ENCODE data around the gene FAM98B. TPM values are rescaled to one million over a fixed set of nuclear protein-coding genes. Genes with fewer than 3 reads are reported as not detected.

FAM98B gene
- total and polyA plus RNA-seq, 2 donors (not counting 1 experiment from before 2014, with no cell fraction given) = 1.4 to 21.5 TPM

DNA sequence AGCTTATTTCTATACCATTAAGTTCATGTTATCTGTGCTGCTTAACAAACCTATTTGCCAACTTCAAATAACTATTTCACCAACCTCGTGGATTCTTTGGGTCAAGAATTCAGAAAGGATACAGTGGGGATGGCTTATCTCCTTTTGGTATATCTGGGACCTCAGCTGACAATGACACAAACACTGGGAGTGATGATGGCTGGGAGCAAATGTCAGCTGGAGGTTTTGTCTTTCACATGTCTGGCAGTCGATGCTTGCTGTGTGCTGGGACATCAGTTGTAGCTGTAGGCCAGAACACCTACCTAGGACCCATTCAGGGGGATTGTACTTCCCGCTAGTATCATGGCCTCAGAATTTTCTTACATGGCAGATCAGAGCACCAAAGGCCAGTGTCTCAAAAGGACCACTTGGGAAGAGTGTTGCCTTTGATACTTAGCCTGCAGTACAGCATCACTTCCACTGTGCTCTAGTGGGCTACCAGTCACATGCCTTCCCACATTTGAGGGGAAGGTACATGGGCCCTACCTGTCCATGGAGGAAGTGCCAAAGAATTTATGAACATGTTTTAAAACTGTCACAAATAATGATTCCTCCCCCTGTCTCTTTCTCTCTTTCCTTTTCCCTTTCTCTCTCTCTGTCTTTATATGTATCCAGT lies 23.7 kb upstream of the FAM98B start:
- POLR2A ChIA-PET = no interaction called here
- intact Hi-C loops (cut with micrococcal nuclease) = no loop called here
- 100% methylated on average over 2 of the region's 3 CpGs for WGBS (ENCODE audit: insufficient coverage)

DNA sequence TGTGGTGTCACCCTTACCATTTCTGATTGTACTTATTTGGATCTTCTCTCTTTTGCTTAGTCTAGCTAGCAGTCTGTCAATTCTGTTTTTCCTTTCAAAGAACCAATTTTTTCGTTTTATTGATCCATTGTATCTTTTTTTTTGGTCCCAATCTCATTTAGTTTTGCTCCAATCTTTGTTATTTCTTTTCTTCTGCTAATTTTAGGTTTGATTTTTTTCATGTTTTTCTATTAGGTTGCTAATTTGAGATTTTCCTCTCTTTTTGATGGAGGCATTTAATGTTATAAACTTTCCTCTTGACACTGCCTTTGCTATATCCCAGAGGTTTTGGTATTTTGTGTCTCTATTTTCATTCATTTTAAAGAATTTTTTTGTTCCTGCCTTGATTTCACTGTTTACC lies 16.9 kb upstream of the FAM98B start:
- H3K9me3 ChIP-seq (ENCODE audit: control extremely low read depth in 1 of 3, control insufficient read depth in 2 of 3, insufficient read depth in 1 of 3, low read length in 2 of 3) = peaks cover 0 to 2% (median 0%) of the 10 kb centered on the region in 3 donors
- no peaks in the 10 kb centered on the region for H3K9me3 Mint-ChIP-seq (ENCODE audit: insufficient read depth)
- POLR2A ChIA-PET = no interaction called here

More for the DNA sequence above, 23.7 kb upstream of the FAM98B start:
- Histone ChIP-seq H2AFZ (ENCODE audit: insufficient read depth, low read depth, low read length, poor library complexity, severe bottlenecking) (no peak overlapping the region), H3K9ac (ENCODE audit: low read length) (no peak overlapping the region), H3K36me3 (replicated peaks in 1 of 2; ENCODE audit: control extremely low read depth in 1 of 2, control insufficient read depth in 1 of 2, extremely low read depth in 1 of 2, insufficient read depth in 2 of 2, low read length in 1 of 2) (no peaks in the 10 kb centered on the region), H3K4me2 (replicated peaks; ENCODE audit: low read depth, low read length, poor library complexity, severe bottlenecking) (no peak overlapping the region), H4K20me1 (ENCODE audit: control insufficient read depth, insufficient read depth, low read length, poor library complexity, severe bottlenecking) (no peaks in the 10 kb centered on the region), H3K27me3 (replicated peaks in 1 of 4; ENCODE audit: control extremely low read depth in 1 of 4, control insufficient read depth in 3 of 4, insufficient read depth in 4 of 4, low read length in 3 of 4) (no peaks in the 10 kb centered on the region), H3K4me3 (ENCODE audit: control extremely low read depth in 1 of 5, extremely low read depth in 1 of 5, insufficient read depth in 1 of 5, low read depth in 2 of 5, low read length in 4 of 5) (no peak overlapping the region), H3K4me1 (ENCODE audit: control insufficient read depth in 2 of 2, insufficient read depth in 2 of 2, low read length in 2 of 2) (no peaks in the 10 kb centered on the region), H3K79me2 (ENCODE audit: control insufficient read depth, insufficient read depth, low read length) (no peaks in the 10 kb centered on the region), H3K9me3 (ENCODE audit: control extremely low read depth in 1 of 3, control insufficient read depth in 2 of 3, insufficient read depth in 1 of 3, low read length in 2 of 3) (no peaks in the 10 kb centered on the region), H3K27ac (ENCODE audit: low read length in 2 of 2) (no peak overlapping the region)
- TF ChIP-seq, protein P1, sequence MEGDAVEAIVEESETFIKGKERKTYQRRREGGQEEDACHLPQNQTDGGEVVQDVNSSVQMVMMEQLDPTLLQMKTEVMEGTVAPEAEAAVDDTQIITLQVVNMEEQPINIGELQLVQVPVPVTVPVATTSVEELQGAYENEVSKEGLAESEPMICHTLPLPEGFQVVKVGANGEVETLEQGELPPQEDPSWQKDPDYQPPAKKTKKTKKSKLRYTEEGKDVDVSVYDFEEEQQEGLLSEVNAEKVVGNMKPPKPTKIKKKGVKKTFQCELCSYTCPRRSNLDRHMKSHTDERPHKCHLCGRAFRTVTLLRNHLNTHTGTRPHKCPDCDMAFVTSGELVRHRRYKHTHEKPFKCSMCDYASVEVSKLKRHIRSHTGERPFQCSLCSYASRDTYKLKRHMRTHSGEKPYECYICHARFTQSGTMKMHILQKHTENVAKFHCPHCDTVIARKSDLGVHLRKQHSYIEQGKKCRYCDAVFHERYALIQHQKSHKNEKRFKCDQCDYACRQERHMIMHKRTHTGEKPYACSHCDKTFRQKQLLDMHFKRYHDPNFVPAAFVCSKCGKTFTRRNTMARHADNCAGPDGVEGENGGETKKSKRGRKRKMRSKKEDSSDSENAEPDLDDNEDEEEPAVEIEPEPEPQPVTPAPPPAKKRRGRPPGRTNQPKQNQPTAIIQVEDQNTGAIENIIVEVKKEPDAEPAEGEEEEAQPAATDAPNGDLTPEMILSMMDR (IDR thresholded peaks at IDR 0.05) = no peak
- no peak for TF ChIP-seq EZH2 (IDR thresholded peaks at IDR 0.05; ENCODE audit: borderline replicate concordance, insufficient read depth, low read depth, low read length, poor library complexity, severe bottlenecking)
- Mint-ChIP-seq H3K27me3 (peaks cover 42% of the 10 kb centered on the region), H3K4me1 (no peaks in the 10 kb centered on the region), H3K27ac (no peak overlapping the region), H3K4me3 (no peak overlapping the region), H3K9me3 (ENCODE audit: insufficient read depth) (no peaks in the 10 kb centered on the region)
- CTCF ChIA-PET = interaction anchor here (1.8 kb wide), 1 partner anchor 10 kb away, joined by 5 read pairs; no protein-coding TSS in a partner anchor
- ATAC-seq (ENCODE audit: low read depth) (no peak), DNase-seq (no peak)

More for the DNA sequence above, 16.9 kb upstream of the FAM98B start:
- H3K4me3 Mint-ChIP-seq = no peak overlapping the region
- peaks cover 50% of the 10 kb centered on the region for H3K27me3 Mint-ChIP-seq
- peaks cover 2% of the 10 kb centered on the region for H3K4me1 Mint-ChIP-seq
- no peak overlapping the region for H3K27ac Mint-ChIP-seq
- CTCF ChIA-PET = interaction anchor here (1.3 kb wide), 1 partner anchor 48 kb away, joined by 3 read pairs; no protein-coding TSS in a partner anchor
- H2AFZ ChIP-seq (ENCODE audit: insufficient read depth, low read depth, low read length, poor library complexity, severe bottlenecking) = no peak overlapping the region
- no peak overlapping the region for H3K27ac ChIP-seq (ENCODE audit: low read length in 2 of 2)
- H3K27me3 ChIP-seq (replicated peaks in 1 of 4; ENCODE audit: control extremely low read depth in 1 of 4, control insufficient read depth in 3 of 4, insufficient read depth in 4 of 4, low read length in 3 of 4) = peaks cover 0 to 2% (median 0%) of the 10 kb centered on the region in 4 experiments
- DNase-seq (no peak), ATAC-seq (ENCODE audit: low read depth) (no peak)
- H3K79me2 ChIP-seq (ENCODE audit: control insufficient read depth, insufficient read depth, low read length) = no peaks in the 10 kb centered on the region
- WGBS (ENCODE audit: insufficient coverage) = no CpG with 5 or more reads among the region's 1 CpG
- no peaks in the 10 kb centered on the region for H3K36me3 ChIP-seq (replicated peaks in 1 of 2; ENCODE audit: control extremely low read depth in 1 of 2, control insufficient read depth in 1 of 2, extremely low read depth in 1 of 2, insufficient read depth in 2 of 2, low read length in 1 of 2)
- H4K20me1 ChIP-seq (ENCODE audit: control insufficient read depth, insufficient read depth, low read length, poor library complexity, severe bottlenecking) = no peaks in the 10 kb centered on the region
- peaks cover 0 to 5% of the 10 kb centered on the region in 2 donors for H3K4me1 ChIP-seq (ENCODE audit: control insufficient read depth in 2 of 2, insufficient read depth in 2 of 2, low read length in 2 of 2)
- intact Hi-C loops (cut with micrococcal nuclease) = no loop called here
- H3K4me2 ChIP-seq (replicated peaks; ENCODE audit: low read depth, low read length, poor library complexity, severe bottlenecking) = no peak overlapping the region
- no peak overlapping the region for H3K4me3 ChIP-seq (ENCODE audit: control extremely low read depth in 1 of 5, extremely low read depth in 1 of 5, insufficient read depth in 1 of 5, low read depth in 2 of 5, low read length in 4 of 5)
- TF ChIP-seq EZH2 (IDR thresholded peaks at IDR 0.05; ENCODE audit: borderline replicate concordance, insufficient read depth, low read depth, low read length, poor library complexity, severe bottlenecking) = no peak
- TF ChIP-seq, protein P1 (IDR thresholded peaks at IDR 0.05) = no peak
- H3K9ac ChIP-seq (ENCODE audit: low read length) = no peak overlapping the region

All from B cell (primary cell).